Gastrocnemius medialis (tissue), 4 donors: Measurements from ENCODE around the gene MPRIP. TPM values are rescaled to one million over a fixed set of nuclear protein-coding genes. Genes with fewer than 3 reads are reported as not detected.

Experiments
- ATAC-seq, 2 donors: fragments of 150-250 bp; one replicate each; pipeline ENCODE4 v1.9.1; 2016
- DNase-seq, 2 donors: peaks; one replicate each; pipeline ENCODE4 v3.0.0-alpha.2; 2019
- H3K27ac ChIP-seq, 4 donors: fragments of 200-600 bp; sonication (generic); 1 replicate in 1 of 4; 2 replicates in 3 of 4; pipeline ENCODE4 v1.5.1; 2016 to 2018; ENCODE audit warnings: mild to moderate bottlenecking in 2 of 4, moderate library complexity in 1 of 4
- H3K27me3 ChIP-seq, 3 donors: fragments of 200-600 bp; sonication (generic) in 2 of 3; 1 replicate in 1 of 3; 2 replicates in 2 of 3; pipeline versions ENCODE4 v1.5.1 to v1.6.0; 2016 to 2019; ENCODE audit warnings: mild to moderate bottlenecking in 1 of 3, moderate library complexity in 1 of 3
- H3K36me3 ChIP-seq, 2 donors: fragments of 200-600 bp; sonication (generic) in 1 of 2; one replicate each; pipeline ENCODE4 v1.5.1; 2017 to 2018
- H3K4me1 ChIP-seq, 2 donors: fragments of 200-600 bp; sonication (generic) in 1 of 2; one replicate each; pipeline ENCODE4 v1.5.1; 2016 to 2017; ENCODE audit warnings: mild to moderate bottlenecking in 2 of 2
- H3K4me3 ChIP-seq, 4 donors: fragments of 200-600 bp; sonication (generic) in 3 of 4; 1 replicate in 1 of 4; 2 replicates in 3 of 4; pipeline ENCODE4 v1.5.1; 2016 to 2019; ENCODE audit warnings: mild to moderate bottlenecking in 2 of 4
- H3K9me3 ChIP-seq, 3 donors: fragments of 200-600 bp; sonication (generic) in 2 of 3; 1 replicate in 1 of 3; 2 replicates in 2 of 3; pipeline ENCODE4 v1.5.1; 2016 to 2019
- POLR2A ChIP-seq, 2 donors: fragments of 450-650 bp; IDR thresholded peaks; one replicate each; pipeline ENCODE4 v1.6.1; 2017; ENCODE audit warnings: antibody characterized with exemption in 2 of 2, mild to moderate bottlenecking in 2 of 2, moderate library complexity in 2 of 2
- in situ Hi-C, 4 donors: fragments of 200-750 bp; cut with MboI; loops; one replicate each; pipeline versions ENCODE4 v1.15.0 to v1.8.0; 2017; ENCODE audit warnings: low sequenced_read_pairs in 4 of 4
- intact Hi-C: fragments of 100-400 bp; cut with DNase I; formaldehyde crosslinking; loops from one replicate; pipeline ENCODE4 v1.15.1; 2023; ENCODE audit warnings: low total_unique reads
- total RNA-seq, 4 donors: library from RNA; depleted of rRNA; stranded (reverse); fragments of >200 nt; gene quantifications; one replicate each; pipeline versions ENCODE4 v1.1.0 to v1.2.3, GENCODE V29; 2016
- TF ChIP-seq, protein P1 (sequence below), 5 experiments: fragments of 450-650 bp in 3 of 5; fragments of 200-600 bp in 2 of 5; sonication (generic) in 2 of 5; IDR thresholded peaks in 4 of 5; conservative IDR thresholded peaks in 1 of 5; 1 replicate in 4 of 5; 2 replicates in 1 of 5; pipeline ENCODE4 v1.5.1; 2016 to 2019; ENCODE audit warnings: antibody characterized with exemption in 5 of 5, mild to moderate bottlenecking in 3 of 5, moderate library complexity in 3 of 5

Gene MPRIP
- total RNA-seq, 4 donors from 2014 or later: 71.1 to 127 (median 124) TPM

DNA sequence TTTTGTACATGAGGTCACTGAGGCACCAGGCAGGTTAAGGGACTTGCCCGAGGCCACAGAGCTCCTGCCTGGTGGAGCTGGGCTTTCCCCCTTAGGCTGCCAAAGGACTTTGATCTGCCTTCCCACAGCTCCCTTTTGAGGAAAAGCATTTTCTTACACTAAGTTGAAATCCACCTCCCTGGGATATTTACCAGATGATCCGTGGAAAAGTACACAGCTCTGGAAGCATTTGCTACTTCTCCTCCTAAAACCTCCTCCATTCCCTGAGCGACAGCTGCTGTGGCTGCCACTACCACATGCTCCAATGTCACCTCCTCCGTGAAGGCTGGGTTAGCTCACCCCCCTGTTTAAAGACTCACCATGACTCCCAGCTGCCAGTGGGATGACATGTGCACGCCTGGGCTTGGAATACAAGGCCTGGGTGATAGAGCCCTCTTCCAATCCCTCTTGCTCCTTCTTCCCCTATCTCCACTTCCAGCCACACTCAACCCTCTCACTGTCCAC is 1.2 kb upstream of the MPRIP start:
- no peaks in the 10 kb centered on the region for H3K36me3 ChIP-seq
- H3K27ac ChIP-seq: peak overlapping the region; percentile 87 to 99 (median 94)
- TF ChIP-seq, protein P1, sequence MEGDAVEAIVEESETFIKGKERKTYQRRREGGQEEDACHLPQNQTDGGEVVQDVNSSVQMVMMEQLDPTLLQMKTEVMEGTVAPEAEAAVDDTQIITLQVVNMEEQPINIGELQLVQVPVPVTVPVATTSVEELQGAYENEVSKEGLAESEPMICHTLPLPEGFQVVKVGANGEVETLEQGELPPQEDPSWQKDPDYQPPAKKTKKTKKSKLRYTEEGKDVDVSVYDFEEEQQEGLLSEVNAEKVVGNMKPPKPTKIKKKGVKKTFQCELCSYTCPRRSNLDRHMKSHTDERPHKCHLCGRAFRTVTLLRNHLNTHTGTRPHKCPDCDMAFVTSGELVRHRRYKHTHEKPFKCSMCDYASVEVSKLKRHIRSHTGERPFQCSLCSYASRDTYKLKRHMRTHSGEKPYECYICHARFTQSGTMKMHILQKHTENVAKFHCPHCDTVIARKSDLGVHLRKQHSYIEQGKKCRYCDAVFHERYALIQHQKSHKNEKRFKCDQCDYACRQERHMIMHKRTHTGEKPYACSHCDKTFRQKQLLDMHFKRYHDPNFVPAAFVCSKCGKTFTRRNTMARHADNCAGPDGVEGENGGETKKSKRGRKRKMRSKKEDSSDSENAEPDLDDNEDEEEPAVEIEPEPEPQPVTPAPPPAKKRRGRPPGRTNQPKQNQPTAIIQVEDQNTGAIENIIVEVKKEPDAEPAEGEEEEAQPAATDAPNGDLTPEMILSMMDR (IDR thresholded peaks at IDR 0.05 in 4 of 5, conservative IDR thresholded peaks at IDR 0.05 in 1 of 5): no peak
- TF ChIP-seq POLR2A (IDR thresholded peaks at IDR 0.05): peak; percentile 53 to 71
- in situ Hi-C loops: loop anchor here in 1 of 4 donors (25.0 kb wide), 1 partner anchor 96 kb away; no protein-coding TSS in a partner anchor
- H3K4me1 ChIP-seq: peaks cover 52 to 54% of the 10 kb centered on the region in 2 donors
- ATAC-seq (peak; percentile 61 to 63), DNase-seq (peak; percentile 82 to 93)
- no peaks in the 10 kb centered on the region for H3K9me3 ChIP-seq
- intact Hi-C loops: loop anchor here (10.0 kb wide), 2 partner anchors 454 to 524 kb away; partner anchors contain the start of gene RASD1
- H3K27me3 ChIP-seq: no peaks in the 10 kb centered on the region
- H3K4me3 ChIP-seq: peak overlapping the region in 1 of 4 donors; percentile 63

DNA sequence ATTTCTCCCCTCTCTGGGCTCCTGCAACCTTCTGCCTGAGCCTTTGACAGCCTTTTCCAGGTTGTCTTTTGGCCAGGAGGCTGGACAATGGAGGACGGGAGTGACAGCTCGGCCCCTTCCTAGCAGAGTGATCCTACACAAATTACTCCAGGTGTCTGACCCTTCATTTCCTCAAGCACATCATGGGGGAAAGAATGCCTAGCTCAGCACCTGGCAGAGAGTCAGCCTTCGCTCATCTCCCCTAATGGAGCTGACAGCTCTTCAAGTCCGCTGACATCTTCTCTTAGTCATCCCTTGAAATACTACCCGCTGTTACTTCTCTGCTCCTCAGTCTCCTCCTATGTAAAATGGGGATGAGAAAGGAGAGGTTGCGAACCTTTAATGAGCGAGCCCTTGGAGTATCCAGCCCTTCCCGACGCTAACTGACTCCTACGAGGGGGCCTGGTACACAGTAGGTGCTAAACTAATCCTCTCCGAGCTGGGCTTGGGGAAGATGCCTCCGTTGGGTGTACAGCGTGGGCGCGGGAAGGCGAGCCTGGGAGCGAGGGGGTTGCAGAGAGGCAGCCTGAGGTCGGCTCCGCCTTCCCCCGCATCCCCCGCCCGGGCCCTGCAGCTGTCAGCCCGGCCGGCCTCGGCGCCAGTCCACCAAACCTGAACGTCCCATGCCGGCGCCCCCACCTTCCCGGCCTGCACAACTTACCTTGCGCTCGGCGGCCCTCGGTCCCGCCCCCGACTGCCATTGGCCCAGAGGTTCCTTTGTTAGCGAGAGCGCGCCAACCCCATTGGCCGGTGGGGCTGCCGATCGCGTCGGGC is 480 bp upstream of the MPRIP start:
- no peaks in the 10 kb centered on the region for H3K36me3 ChIP-seq
- H3K4me3 ChIP-seq: peak overlapping the region; percentile 42 to 66 (median 62)
- H3K9me3 ChIP-seq: no peaks in the 10 kb centered on the region
- intact Hi-C loops: loop anchor here (10.0 kb wide), 2 partner anchors 453 to 523 kb away; partner anchors contain the start of gene RASD1
- H3K27ac ChIP-seq: peak overlapping the region; percentile 87 to 99 (median 94)
- ATAC-seq (peak; percentile 69 to 78), DNase-seq (peak; percentile 97 to 99)
- H3K4me1 ChIP-seq: peaks cover 52 to 58% of the 10 kb centered on the region in 2 donors
- H3K27me3 ChIP-seq: no peaks in the 10 kb centered on the region
- TF ChIP-seq POLR2A (IDR thresholded peaks at IDR 0.05): peak; percentile 45 to 69
- TF ChIP-seq, protein P1 (IDR thresholded peaks at IDR 0.05 in 4 of 5, conservative IDR thresholded peaks at IDR 0.05 in 1 of 5): no peak
- in situ Hi-C loops: loop anchor here in 1 of 4 donors (25.0 kb wide), 1 partner anchor 96 kb away; no protein-coding TSS in a partner anchor

DNA sequence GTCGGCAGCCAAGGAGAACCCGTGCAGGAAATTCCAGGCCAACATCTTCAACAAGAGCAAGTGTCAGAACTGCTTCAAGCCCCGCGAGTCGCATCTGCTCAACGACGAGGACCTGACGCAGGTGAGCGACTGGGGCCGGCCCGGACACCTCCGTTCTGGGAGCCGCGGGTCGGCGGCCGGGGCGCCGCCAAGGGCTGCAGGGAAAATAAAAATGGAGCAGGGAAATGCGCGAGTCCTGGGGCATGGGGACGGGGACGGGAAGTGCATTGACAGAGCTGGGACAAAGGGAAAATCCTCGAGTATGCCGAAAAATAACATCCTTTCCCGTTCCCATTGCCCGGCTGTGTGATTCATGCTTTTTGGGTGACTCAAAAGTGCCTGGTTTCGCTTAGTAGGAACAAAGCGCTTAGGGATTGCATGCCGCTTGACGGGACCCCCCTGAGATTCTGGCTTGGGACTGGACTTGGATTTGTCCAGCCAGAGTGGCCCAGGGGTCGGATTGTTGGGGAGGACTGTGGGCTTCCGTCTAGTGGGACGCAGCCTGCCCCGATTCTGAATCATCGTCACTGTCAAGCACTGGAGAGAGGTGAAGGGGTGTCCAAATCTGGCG is 699 bp downstream of the MPRIP start:
- no peaks in the 10 kb centered on the region for H3K27me3 ChIP-seq
- in situ Hi-C loops (loop anchor here in 1 of 4 donors (25.0 kb wide), 1 partner anchor 94 kb away; no protein-coding TSS in a partner anchor), intact Hi-C loops (loop anchor here (10.0 kb wide), 2 partner anchors 452 to 522 kb away; partner anchors contain the start of gene RASD1)
- peaks cover 56 to 60% of the 10 kb centered on the region in 2 donors for H3K4me1 ChIP-seq
- H3K27ac ChIP-seq: peak overlapping the region; percentile 87 to 99 (median 92)
- peak overlapping the region; percentile 75 to 89 (median 81) for H3K4me3 ChIP-seq
- ATAC-seq (peak; percentile 5 to 8), DNase-seq (peak in 1 of 2 donors; percentile 31)
- TF ChIP-seq, protein P1 (IDR thresholded peaks at IDR 0.05 in 4 of 5, conservative IDR thresholded peaks at IDR 0.05 in 1 of 5): no peak
- TF ChIP-seq POLR2A (IDR thresholded peaks at IDR 0.05): peak; percentile 30 to 35
- no peaks in the 10 kb centered on the region for H3K9me3 ChIP-seq
- H3K36me3 ChIP-seq: no peaks in the 10 kb centered on the region

DNA sequence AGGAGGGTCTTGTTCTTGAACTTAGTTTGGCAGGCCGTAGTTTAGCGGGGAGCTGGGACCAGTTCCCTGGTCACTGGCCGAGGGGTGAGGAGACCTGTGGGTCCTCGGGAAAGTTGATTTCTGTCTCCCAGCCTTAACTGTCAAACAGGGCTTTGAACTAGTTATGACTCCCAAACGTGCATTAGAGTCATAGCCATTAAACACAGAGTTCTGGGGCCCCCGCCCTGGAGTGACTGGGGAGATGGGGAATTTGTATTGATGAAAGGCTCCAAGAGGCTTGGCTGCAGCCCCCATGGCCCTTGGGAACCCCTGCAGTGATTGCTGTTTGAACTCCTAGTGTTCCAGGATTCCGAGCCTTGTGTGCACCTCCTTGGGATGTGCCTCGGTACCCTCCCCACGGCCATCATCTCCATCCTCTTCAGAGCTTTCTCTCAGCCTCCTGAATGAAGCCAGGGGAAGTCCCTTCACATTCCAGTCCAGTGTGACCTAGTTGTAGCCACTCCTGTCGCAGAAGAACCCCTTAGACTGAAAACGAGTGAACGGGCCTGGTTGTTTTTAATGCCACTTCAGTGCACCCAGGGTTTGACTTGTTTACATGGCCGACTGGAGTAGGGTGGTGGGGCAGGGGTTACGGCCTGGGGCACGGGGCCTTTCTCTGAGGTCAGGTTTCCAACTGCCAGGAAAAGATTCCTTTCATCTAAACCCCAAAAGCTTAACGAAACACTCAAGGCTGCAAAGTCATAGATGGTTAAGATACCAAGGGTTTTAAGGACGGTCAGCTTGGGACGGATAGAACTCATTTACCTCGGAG is 1.4 kb downstream of the MPRIP start:
- H3K9me3 ChIP-seq: no peaks in the 10 kb centered on the region
- H3K27ac ChIP-seq: peak overlapping the region; percentile 87 to 99 (median 92)
- DNase-seq (peak in 1 of 2 donors; percentile 24), ATAC-seq (no peak)
- no peaks in the 10 kb centered on the region for H3K27me3 ChIP-seq
- intact Hi-C loops: loop anchor here (10.0 kb wide), 2 partner anchors 451 to 521 kb away; partner anchors contain the start of gene RASD1
- H3K4me3 ChIP-seq: peak overlapping the region; percentile 75 to 89 (median 81)
- no peak for TF ChIP-seq POLR2A (IDR thresholded peaks at IDR 0.05)
- TF ChIP-seq, protein P1 (IDR thresholded peaks at IDR 0.05 in 4 of 5, conservative IDR thresholded peaks at IDR 0.05 in 1 of 5): no peak
- peaks cover 63 to 67% of the 10 kb centered on the region in 2 donors for H3K4me1 ChIP-seq
- H3K36me3 ChIP-seq: no peaks in the 10 kb centered on the region
- in situ Hi-C loops: loop anchor here in 1 of 4 donors (25.0 kb wide), 1 partner anchor 94 kb away; no protein-coding TSS in a partner anchor
